Right atrium auricular region (tissue), 2 donors: ENCODE data around the gene ALX1. TPM values are rescaled to one million over a fixed set of nuclear protein-coding genes. Genes with fewer than 3 reads are reported as not detected.
"Not testable (repeated sequence)": the region's sequence is repeated elsewhere in the genome, so short reads cannot be mapped to it uniquely, and the experiment has no call there.

Source experiments
- DNase-seq: peaks from one replicate; pipeline ENCODE4 v3.0.0-alpha.2; 2019; ENCODE audit warnings: low spot score
- H3K27ac ChIP-seq, 2 donors: fragments of 200-600 bp; sonication (generic); 1 replicate in 1 of 2; 2 replicates in 1 of 2; pipeline ENCODE4 v1.5.1; 2016 to 2019
- H3K27me3 ChIP-seq, 2 donors: fragments of 200-600 bp; sonication (generic); one replicate each; pipeline versions ENCODE4 v1.5.1 to v1.6.0; 2017 to 2019
- H3K36me3 ChIP-seq: fragments of 200-600 bp; sonication (generic); one replicate; pipeline ENCODE4 v1.5.1; 2016
- H3K4me1 ChIP-seq, 2 donors: fragments of 200-600 bp; sonication (generic); one replicate each; pipeline versions ENCODE4 v1.5.1 to v1.6.0; 2017 to 2019
- H3K4me3 ChIP-seq, 2 donors: fragments of 200-600 bp; sonication (generic); 1 replicate in 1 of 2; 2 replicates in 1 of 2; pipeline ENCODE4 v1.5.1; 2017 to 2019; ENCODE audit warnings: mild to moderate bottlenecking in 1 of 2, moderate library complexity in 1 of 2
- H3K9me3 ChIP-seq, 2 donors: fragments of 200-600 bp; sonication (generic); one replicate each; pipeline ENCODE4 v1.5.1; 2019
- CTCF ChIP-seq, 2 donors: fragments of 200-600 bp; sonication (generic); IDR thresholded peaks; one replicate each; pipeline ENCODE4 v1.5.1; 2019; ENCODE audit warnings: antibody characterized with exemption in 2 of 2
- total RNA-seq, 2 donors: library from RNA; depleted of rRNA; stranded (reverse); fragments of >200 nt; gene quantifications; one replicate each; pipeline ENCODE4 v1.1.0, GENCODE V29; 2016

Gene ALX1
- total RNA-seq, 2 donors from 2014 or later: not detected

GRCh38 chr12:85309125-85309566 lies 29.1 kb downstream of the ALX1 start:
- Histone ChIP-seq H3K4me3 (no peak overlapping the region), H3K4me1 (no peaks in the 10 kb centered on the region), H3K36me3 (no peaks in the 10 kb centered on the region), H3K27ac (no peak overlapping the region), H3K27me3 (no peaks in the 10 kb centered on the region), H3K9me3 (no peaks in the 10 kb centered on the region)
- no peak for DNase-seq
- no peak for TF ChIP-seq CTCF (IDR thresholded peaks at IDR 0.05)

GRCh38 chr12:85310025-85310424 lies 30.0 kb downstream of the ALX1 start:
- no peak for DNase-seq
- no peaks in the 10 kb centered on the region for H3K4me1 ChIP-seq
- no peaks in the 10 kb centered on the region for H3K36me3 ChIP-seq
- H3K27me3 ChIP-seq: no peaks in the 10 kb centered on the region
- no peak overlapping the region for H3K4me3 ChIP-seq
- H3K9me3 ChIP-seq: no peaks in the 10 kb centered on the region
- no peak overlapping the region for H3K27ac ChIP-seq
- TF ChIP-seq CTCF (IDR thresholded peaks at IDR 0.05): no peak

GRCh38 chr12:85310456-85311076 lies 30.5 kb downstream of the ALX1 start:
- H3K27me3 ChIP-seq: no peaks in the 10 kb centered on the region
- H3K9me3 ChIP-seq: no peaks in the 10 kb centered on the region
- peak in 1 of 2 donors; percentile 46 for TF ChIP-seq CTCF (IDR thresholded peaks at IDR 0.05)
- H3K36me3 ChIP-seq: no peaks in the 10 kb centered on the region
- no peak overlapping the region for H3K27ac ChIP-seq
- no peak for DNase-seq
- H3K4me3 ChIP-seq: no peak overlapping the region
- H3K4me1 ChIP-seq: no peaks in the 10 kb centered on the region

GRCh38 chr12:85317866-85318636 lies 38.0 kb downstream of the ALX1 start:
- not testable (repeated sequence) for H3K4me3 ChIP-seq, H3K36me3 ChIP-seq, H3K4me1 ChIP-seq, H3K9me3 ChIP-seq, H3K27ac ChIP-seq, DNase-seq, H3K27me3 ChIP-seq

GRCh38 chr12:85322715-85323114 lies 42.7 kb downstream of the ALX1 start:
- Histone ChIP-seq H3K4me3 (no peak overlapping the region), H3K36me3 (no peaks in the 10 kb centered on the region), H3K9me3 (no peaks in the 10 kb centered on the region), H3K27me3 (no peaks in the 10 kb centered on the region), H3K27ac (no peak overlapping the region), H3K4me1 (no peaks in the 10 kb centered on the region)
- DNase-seq: no peak
- TF ChIP-seq CTCF (IDR thresholded peaks at IDR 0.05): no peak

- DNase-seq: no peak
- H3K36me3 ChIP-seq: no peaks in the 10 kb centered on the region
- H3K27me3 ChIP-seq: no peaks in the 10 kb centered on the region
- no peaks in the 10 kb centered on the region for H3K4me1 ChIP-seq
- no peak for TF ChIP-seq CTCF (IDR thresholded peaks at IDR 0.05)
- H3K9me3 ChIP-seq: no peaks in the 10 kb centered on the region
- no peak overlapping the region for H3K4me3 ChIP-seq
- no peak overlapping the region for H3K27ac ChIP-seq
These were observed 45.4 kb downstream of the ALX1 start for GRCh38 chr12:85325442-85325841.
